Activated T-helper 9 cell treated with anti-CD3 and anti-CD28 coated beads, Interleukin-2, amount 50 U/mL, for 16 hours (primary cell): ENCODE measurements around the gene OR8U1.
"Not testable (repeated sequence)": the region's sequence is repeated elsewhere in the genome, so short reads cannot be mapped to it uniquely, and the experiment has no call there.

Source experiments
- DNase-seq: peaks from one replicate; pipeline ENCODE4 v3.0.0-alpha.2; 2020; ENCODE audit warnings: low read depth

The OR8U1 gene

DNA sequence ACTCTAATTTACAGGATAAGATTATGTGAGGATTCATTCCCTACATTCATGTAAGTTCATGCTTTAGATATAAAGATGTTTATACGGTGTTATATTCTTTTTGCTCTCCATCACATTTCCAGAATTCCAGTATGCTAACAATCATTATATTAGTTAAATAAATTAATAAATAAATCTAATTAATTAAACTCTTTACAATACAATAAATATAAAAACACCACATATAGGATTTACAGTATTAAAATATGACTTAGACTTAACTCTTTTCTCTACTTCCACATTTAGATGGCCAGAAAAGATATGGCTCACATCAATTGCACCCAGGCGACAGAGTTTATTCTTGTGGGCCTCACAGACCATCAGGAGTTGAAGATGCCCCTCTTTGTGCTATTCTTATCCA, at the start of gene OR8U1:
TSS of gene OR8U1 (plus strand) at position 301 of the 400 bp plus-strand sequence. CDS start at position 301, 0 bp downstream.
- no peak for DNase-seq

DNA sequence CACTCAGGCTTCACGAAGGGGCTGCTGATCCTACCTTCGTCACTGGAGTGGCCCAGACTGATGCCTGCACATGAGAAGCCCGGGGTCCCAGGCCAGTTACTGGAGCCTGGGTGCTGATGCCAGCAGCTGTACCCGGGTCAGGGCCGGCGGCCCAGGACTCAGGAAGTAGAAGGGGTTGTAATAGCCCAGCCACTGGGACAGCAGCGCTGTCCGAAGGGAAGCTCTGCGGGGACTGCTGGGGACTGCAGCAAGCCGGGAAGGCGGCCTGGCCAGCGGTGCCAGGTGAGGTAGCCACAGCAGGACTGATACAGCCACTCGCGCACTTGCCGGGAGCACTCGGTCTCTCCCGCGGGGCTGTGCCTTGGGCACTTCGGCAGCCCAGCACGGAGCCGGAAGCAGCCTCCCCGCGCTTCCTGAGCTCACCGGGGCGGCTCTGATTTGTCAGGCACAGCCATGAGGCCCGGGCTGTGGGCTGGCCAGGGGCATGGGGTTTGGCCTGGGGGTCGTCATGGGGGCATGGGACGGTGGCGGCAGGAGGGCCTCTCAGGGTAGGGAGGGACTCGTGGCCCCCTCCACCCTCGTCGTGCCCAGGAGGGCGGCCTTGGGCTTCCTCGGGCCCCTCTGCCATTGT, 43.4 kb upstream of the OR8U1 start:
- DNase-seq: no peak

DNA sequence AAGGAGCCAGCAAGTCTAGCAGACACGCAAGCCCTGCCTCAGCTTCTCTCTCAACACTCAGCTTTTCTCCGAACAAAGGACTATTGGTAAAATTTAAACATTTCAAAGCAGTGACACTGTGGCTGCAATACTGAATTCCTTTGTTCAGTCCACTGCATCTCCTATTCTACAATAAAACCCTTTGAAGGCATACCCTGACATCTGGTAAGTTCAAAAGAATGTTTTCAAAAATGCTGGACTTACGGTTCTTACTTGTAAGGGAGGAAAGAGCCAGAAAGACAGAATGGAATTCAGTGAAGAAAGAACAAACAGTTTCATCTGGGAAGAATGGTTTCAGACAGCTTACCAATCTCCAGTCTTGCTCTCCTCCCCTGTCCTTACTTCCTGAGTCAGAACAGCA, 42.3 kb upstream of the OR8U1 start:
- DNase-seq: no peak

DNA sequence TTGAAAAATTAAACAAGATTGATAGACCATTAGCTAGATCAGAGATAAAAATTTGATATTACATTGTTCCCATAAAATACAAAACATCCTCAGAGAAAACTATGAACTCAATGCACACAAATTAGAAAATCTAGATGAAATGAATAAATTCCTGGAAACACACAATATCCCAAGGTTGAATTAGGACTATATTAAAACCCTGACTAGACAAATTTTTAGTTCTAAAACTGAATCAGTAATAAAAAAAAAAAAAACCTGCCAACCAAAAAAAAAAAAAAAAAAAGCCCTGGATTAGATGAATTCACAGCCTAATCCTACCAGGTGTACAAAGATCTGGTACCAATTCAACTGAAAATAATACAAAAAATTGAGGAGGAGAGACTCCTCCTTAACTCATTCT, 35.1 kb upstream of the OR8U1 start:
- no peak for DNase-seq

DNA sequence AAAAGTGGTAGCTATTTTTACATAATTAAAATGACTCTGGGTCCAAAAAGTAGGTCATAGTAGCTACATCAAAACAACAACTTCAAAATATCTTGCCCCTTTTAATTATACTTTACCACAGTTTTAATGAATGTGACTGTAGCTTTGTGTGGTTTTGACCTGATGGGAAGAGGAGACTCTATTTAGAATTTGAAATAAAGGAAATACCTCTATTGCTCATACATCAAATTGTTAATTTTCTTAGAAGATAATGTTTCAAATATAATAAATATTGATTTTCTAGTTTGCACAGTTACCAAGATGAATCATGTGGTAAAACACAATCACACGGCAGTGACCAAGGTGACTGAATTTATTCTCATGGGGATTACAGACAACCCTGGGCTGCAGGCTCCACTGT, 29.7 kb upstream of the OR8U1 start, which contains the start of gene OR8K1:
TSS of gene OR8K1 (plus strand) at position 301 of the 400 bp plus-strand sequence. CDS start at position 301, 0 bp downstream.
- no peak for DNase-seq

DNA sequence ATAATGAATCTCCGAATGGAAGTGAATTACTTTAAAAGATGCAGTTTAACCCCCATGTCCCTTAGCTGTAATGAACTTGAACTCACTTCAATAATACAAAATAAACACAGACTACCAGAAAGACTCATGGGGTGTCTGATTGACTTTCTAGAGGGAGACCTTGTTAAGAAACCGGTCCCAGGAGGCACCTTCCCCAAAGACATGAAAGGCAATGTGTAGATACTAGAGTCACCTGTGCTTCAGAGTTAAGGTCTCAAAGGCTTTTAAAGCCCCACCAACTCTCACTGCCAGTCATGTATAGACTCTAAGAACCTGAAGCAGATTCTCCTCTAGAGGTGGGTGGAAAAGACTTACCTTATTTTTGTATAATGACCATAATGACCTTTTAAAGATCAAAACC, 21.4 kb upstream of the OR8U1 start, which contains the start of gene OR8J1:
TSS of gene OR8J1 (plus strand) at position 301 of the 400 bp plus-strand sequence. CDS start 5,956 bp downstream, outside the sequence.
- no peak for DNase-seq

DNA sequence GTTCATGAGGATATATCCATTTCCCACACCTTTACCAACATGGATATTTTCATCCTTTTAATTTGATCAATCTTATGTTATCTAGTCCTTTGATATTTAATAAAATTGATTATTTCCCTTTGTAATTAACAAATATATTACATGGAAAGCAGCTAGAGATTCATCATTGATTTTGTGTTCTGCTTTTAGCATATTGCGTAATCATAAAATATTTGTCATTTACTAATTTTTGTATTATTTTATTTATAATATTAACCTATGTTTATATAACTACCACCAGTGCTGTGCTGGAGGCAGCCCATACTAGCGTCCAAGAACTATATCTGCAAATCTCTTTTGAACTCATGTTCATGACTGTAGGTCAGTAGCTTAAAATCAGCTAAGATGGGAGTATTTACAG, 4.7 kb downstream of the OR8U1 start:
- no peak for DNase-seq

DNA sequence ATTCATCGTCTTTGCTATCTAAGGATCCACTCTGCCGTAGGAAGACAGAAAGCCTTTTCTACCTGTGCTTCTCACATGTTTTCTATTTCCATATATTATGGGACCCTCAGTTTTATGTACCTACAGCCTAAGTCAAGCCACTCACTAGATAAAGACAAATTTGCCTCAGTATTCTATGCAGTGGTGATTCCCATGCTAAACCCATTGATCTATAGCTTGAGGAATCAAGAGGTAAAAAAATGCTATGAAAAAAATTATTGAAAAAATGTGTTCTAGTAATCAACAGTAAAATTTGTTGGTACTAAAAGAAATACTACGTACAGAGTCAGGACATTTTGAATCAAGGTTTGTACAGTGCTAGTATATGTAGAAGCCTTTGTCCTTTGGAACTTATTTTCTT, 19.0 kb downstream of the OR8U1 start:
- DNase-seq: no peak

DNA sequence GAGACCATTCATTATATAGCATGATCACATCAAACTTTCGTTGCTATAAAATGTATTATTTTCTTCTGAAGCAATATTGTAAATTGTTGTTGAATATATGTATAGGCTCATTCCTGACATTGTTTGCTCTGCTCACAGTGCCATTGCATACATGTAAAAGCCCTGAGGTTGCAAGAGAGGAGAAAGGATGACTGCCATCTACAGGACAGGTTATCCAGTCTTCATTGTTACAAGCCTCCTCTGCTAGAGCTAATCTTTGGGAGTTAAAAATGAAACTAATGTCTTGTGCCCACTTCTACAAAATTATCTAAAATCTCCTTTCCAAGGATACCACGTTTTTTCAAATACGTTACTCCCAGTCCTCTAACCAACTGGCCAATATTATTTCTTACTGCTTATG, 20.6 kb downstream of the OR8U1 start:
- DNase-seq: no peak

DNA sequence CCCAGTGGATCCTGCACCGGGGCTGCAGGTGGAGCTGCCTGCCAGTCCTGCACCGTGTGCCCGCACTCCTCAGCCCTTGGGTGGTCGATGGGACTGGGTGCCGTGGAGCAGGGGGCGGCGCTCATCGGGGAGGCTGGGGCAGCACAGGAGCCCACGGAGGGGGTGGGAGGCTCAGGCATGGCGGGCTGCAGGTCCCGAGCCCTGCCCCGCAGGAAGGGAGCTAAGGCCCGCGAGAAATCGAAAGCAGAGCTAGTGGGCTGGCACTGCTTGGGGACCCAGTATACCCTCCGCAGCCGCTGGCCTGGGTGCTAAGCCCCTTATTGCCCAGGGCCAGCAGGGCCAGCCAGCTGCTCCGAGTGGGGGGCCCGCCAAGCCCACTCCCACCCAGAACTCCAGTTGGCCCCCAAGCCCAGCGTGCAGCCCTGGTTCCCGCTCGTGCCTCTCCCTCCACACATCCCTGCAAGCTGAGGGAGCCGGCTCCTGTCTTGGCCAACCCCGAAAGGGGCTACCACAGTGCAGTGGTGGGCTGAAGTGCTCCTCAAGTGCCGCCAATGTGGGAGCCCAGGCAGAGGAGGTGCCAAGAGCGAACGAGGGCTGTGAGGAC, 26.5 kb downstream of the OR8U1 start:
- DNase-seq: not testable (repeated sequence)

DNA sequence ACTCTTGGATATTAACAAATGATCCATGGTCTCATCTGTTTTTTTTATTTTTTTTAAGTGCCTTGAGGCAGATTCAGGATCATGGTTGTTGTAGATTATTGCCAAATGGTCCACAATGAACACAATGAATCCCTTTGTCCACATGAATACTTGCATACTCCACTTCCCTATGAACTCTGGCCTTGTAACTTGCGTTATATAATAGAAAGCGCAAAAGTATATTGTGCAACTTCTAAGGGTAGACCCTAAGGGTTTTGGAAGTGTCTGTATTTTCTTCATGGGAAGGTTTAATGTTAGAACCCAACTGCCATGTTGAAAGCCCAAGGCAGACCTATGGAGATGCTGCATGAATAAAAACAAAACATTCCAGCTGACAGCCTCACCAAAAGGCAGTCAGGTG, 29.0 kb downstream of the OR8U1 start:
- no peak for DNase-seq

DNA sequence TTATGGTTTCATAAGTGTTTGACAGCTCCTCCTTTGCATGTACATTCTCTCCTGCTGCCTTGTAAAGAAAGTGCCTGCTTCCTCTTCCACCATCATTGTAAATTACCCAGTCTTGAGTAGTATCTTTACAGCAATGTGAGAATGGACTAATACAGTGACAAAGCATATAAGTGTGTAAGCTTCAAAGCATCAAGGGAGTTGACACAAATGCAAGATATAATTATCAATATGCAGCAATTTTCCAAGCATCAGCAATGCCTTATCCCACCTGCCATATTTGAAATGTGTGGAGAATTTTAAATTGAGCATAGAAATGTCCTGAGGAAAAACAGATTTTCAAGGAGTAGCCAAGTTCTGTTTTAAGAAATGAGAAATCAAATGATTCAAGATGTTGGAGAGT, 35.4 kb downstream of the OR8U1 start:
- DNase-seq: no peak

DNA sequence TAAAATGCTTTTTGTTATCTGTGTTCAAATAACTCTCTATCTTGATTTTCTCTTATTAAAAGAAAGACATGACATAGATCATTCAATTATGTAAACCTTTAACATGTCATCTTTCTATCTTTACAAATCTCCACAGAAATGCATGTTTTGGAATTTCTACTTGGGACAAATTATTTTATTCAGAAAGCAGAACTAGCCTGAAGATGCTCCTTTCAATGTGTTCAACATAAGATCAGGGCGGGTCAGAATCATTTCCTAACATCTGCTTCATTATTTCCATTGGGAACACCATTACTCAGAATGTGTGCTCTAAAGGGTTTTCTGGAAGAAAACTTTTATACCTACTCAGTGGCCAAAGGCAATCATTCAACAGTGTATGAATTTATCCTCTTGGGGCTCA, 37.0 kb downstream of the OR8U1 start, which contains the start of gene OR5AL1:
TSS of gene OR5AL1 (plus strand) at position 301 of the 400 bp plus-strand sequence.
- no peak for DNase-seq
